WERI-Rb-1 (cell line): ENCODE results near the gene GSX2.

Experiments
- DNase-seq: peaks from one replicate; pipeline ENCODE4 v3.0.0-alpha.2; 2020
- H3K27ac ChIP-seq: fragments of 250-450 bp; sonication (Bioruptor Pico); 2 replicates; pipeline ENCODE4 v1.5.1; 2020; ENCODE audit warnings: mild to moderate bottlenecking, moderate library complexity
- H3K27me3 ChIP-seq: fragments of 250-450 bp; sonication (Bioruptor Pico); 2 replicates; pipeline ENCODE4 v1.5.1; 2021; ENCODE audit warnings: mild to moderate bottlenecking, low read depth, moderate library complexity; ENCODE audit not compliant: insufficient read depth, severe bottlenecking
- H3K36me3 ChIP-seq: fragments of 250-450 bp; sonication (Bioruptor Pico); 2 replicates; pipeline ENCODE4 v1.5.1; 2020; ENCODE audit warnings: mild to moderate bottlenecking, moderate library complexity
- H3K4me3 ChIP-seq: 2 replicates; pipeline ENCODE4 v1.5.1; 2011; ENCODE audit warnings: low read depth, mild to moderate bottlenecking, control low read depth, low read length
- H3K9me3 ChIP-seq: fragments of 250-450 bp; sonication (Bioruptor Pico); 2 replicates; pipeline ENCODE4 v1.5.1; 2021; ENCODE audit warnings: mild to moderate bottlenecking, moderate library complexity; ENCODE audit not compliant: severe bottlenecking
- TF ChIP-seq, protein P1 (sequence below): IDR thresholded peaks from 2 replicates; pipeline ENCODE4 v1.5.1; 2011; ENCODE audit warnings: low read depth, mild to moderate bottlenecking, control low read depth, inconsistent platforms, low read length

The GSX2 gene

DNA sequence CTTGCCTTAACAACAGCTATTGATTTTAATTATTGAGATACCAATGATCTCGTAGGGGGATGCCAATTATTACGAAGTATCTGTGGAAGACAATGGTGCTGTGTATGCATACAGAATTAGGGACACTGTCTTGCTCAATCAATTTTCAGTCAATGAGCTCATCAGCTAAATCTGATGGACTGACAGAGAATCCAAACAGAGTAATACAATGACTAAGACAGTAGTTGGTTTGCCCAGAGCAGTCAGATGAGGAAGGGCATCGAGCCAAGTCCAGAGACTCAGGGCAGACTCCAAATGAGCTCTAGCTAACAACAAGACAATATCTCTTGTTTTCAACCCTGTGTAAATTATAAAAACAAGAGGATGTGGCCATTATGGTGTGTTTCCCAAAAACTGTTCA is 14.7 kb upstream of the GSX2 start:
- H3K36me3 ChIP-seq: no peaks in the 10 kb centered on the region
- no peaks in the 10 kb centered on the region for H3K9me3 ChIP-seq
- peaks cover 18% of the 10 kb centered on the region for H3K27me3 ChIP-seq
- H3K4me3 ChIP-seq: no peak overlapping the region
- no peak for DNase-seq
- no peak overlapping the region for H3K27ac ChIP-seq
- TF ChIP-seq, protein P1, sequence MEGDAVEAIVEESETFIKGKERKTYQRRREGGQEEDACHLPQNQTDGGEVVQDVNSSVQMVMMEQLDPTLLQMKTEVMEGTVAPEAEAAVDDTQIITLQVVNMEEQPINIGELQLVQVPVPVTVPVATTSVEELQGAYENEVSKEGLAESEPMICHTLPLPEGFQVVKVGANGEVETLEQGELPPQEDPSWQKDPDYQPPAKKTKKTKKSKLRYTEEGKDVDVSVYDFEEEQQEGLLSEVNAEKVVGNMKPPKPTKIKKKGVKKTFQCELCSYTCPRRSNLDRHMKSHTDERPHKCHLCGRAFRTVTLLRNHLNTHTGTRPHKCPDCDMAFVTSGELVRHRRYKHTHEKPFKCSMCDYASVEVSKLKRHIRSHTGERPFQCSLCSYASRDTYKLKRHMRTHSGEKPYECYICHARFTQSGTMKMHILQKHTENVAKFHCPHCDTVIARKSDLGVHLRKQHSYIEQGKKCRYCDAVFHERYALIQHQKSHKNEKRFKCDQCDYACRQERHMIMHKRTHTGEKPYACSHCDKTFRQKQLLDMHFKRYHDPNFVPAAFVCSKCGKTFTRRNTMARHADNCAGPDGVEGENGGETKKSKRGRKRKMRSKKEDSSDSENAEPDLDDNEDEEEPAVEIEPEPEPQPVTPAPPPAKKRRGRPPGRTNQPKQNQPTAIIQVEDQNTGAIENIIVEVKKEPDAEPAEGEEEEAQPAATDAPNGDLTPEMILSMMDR: no peak

DNA sequence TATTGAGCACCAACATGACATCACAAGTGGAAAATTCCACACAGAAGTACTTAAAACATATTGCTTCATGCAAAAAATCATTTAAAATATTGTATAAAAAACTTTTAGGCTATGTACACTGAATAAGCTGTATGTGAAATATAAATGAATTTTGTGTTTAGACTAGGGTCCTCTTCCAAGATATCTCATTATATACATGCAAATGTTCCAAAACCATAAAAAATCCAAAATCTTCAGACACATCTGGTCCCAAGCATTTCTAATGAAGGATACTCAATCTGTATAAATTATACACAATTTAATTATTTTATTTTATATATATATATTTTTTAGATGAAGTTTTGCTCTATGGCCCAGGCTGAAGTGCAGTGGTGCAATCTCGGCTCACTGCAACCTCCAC is 10.1 kb upstream of the GSX2 start:
- Histone ChIP-seq H3K27ac (no peak overlapping the region), H3K9me3 (no peaks in the 10 kb centered on the region), H3K36me3 (no peaks in the 10 kb centered on the region), H3K4me3 (no peak overlapping the region), H3K27me3 (peaks cover 62% of the 10 kb centered on the region)
- DNase-seq: no peak
- TF ChIP-seq, protein P1: no peak

DNA sequence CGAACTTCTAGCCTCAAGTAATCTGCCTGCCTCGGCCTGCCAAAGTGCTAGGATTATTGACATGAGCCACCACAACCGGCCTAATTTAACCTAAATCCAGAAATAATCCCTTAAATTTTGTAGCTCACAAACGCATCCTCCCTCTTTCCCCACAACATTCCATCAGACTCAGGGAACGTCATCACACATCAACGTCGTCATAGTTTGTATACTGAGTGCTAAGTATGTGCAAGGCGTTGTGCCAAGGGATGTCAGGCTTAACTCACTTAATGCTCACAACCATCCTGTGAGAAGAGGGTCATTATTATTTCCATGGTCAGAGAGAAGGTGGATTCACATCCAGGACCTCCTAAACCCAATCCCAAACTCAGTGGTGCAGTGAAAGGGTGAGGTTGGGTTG is 9.6 kb upstream of the GSX2 start:
- peaks cover 67% of the 10 kb centered on the region for H3K27me3 ChIP-seq
- no peak overlapping the region for H3K27ac ChIP-seq
- no peaks in the 10 kb centered on the region for H3K36me3 ChIP-seq
- TF ChIP-seq, protein P1: no peak
- H3K9me3 ChIP-seq: no peaks in the 10 kb centered on the region
- DNase-seq: no peak
- no peak overlapping the region for H3K4me3 ChIP-seq

DNA sequence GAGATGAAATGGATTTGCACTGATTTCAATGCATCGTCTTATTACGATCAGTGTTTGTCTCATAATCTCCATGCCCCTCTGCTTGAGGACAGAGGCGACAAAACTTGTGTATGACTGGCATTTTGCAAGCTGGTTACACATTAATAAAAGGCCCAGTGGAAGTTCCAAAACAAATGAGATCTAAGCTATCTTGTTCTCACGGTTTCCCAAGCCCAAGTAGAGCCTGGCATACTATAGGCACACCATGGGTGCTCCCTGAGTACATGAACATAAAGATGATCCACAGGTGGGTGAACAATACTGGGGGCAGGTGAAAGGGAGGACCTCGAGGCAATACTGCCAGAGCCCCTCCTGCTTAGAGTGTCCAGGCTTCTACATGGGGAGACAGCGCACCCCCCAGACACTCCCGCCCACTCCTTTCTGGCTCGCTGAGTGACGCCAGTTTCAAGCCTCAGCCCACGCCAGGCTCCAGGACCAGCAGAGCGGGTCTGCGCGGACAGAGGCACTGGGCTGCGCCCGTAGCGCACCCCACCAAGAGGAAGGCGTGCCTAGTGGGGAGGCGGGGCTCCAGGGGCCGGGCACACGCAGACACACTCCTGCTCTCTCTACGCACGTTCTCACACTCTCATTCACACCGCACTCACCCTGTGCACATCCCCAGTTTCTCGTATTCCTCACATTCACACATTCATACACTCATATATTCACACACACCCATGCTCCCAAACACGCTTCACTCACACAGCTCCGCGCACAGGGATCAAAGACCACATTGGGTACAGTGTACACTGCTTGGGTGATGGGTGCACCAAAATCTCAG is 8.9 kb upstream of the GSX2 start:
- Histone ChIP-seq H3K9me3 (no peaks in the 10 kb centered on the region), H3K27me3 (peaks cover 72% of the 10 kb centered on the region), H3K4me3 (peak overlapping the region; percentile 57), H3K27ac (no peak overlapping the region), H3K36me3 (no peaks in the 10 kb centered on the region)
- TF ChIP-seq, protein P1: no peak
- no peak for DNase-seq

DNA sequence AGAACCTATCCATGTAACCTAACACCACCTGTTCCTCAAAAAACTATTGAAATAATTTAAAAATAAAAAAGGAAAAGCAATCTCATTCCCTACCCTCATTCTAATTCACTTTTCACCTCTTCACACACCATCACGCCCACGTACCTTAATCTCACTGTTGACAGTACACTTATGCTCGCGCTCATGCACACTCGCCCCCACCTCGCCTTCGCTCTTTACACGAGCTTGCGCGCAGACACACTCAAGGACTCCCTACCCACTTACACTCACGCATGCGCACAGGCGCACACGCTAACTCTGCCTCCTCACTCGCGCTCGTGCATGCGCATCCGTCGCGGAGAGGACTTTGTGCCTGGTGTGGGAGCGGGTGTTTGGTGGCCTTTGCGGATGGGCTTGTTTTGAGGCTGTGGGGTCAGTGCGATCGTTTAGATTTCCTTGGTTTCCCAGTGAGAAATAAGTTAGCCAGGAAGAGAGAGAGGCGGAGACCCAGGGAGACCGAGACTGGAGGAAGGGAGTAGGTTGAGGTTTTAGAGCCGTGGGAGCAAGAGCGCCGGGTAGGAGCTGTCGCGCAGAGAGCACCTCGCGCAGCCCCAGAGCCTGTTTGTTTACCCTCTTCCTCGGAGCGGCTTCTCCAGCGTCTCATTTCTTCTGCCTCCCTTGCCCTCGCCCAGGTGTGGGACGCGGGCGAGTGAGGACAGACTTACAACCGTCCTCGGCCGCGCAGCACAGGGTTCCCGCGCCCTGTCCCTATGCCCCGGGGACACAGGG is 8.1 kb upstream of the GSX2 start:
- Histone ChIP-seq H3K27ac (no peak overlapping the region), H3K9me3 (no peaks in the 10 kb centered on the region), H3K27me3 (peaks cover 78% of the 10 kb centered on the region), H3K36me3 (no peaks in the 10 kb centered on the region), H3K4me3 (peak overlapping the region; percentile 57)
- TF ChIP-seq, protein P1: no peak
- peak; percentile 81 for DNase-seq
